ENCODE data around the gene TPH1.

Gene TPH1

GRCh38 chr11:18065572-18065971 is 19.5 kb upstream of the TPH1 start:
- Histone ChIP-seq H3K36me3 (ENCODE audit: insufficient read depth, low read length) (no peaks in the 10 kb centered on the region), H3K9ac (ENCODE audit: low read length) (no peak overlapping the region), H3K4me1 (ENCODE audit: insufficient read depth, low read length) (no peaks in the 10 kb centered on the region), H3K27me3 (ENCODE audit: control insufficient read depth in 1 of 2, insufficient read depth in 2 of 2, low read length in 2 of 2) (no peaks in the 10 kb centered on the region), H3K4me3 (ENCODE audit: low read depth in 1 of 2, low read length in 2 of 2) (no peak overlapping the region), H3K27ac (ENCODE audit: low read depth, low read length) (no peak overlapping the region), H3K9me3 (ENCODE audit: low read length) (no peaks in the 10 kb centered on the region)

GRCh38 chr11:18064450-18065054 is 18.5 kb upstream of the TPH1 start:
- H3K27me3 ChIP-seq (ENCODE audit: control insufficient read depth in 1 of 2, insufficient read depth in 2 of 2, low read length in 2 of 2) = no peaks in the 10 kb centered on the region
- H3K27ac ChIP-seq (ENCODE audit: low read depth, low read length) = no peak overlapping the region
- no peaks in the 10 kb centered on the region for H3K9me3 ChIP-seq (ENCODE audit: low read length)
- H3K9ac ChIP-seq (ENCODE audit: low read length) = no peak overlapping the region
- no peaks in the 10 kb centered on the region for H3K4me1 ChIP-seq (ENCODE audit: insufficient read depth, low read length)
- H3K36me3 ChIP-seq (ENCODE audit: insufficient read depth, low read length) = no peaks in the 10 kb centered on the region
- no peak overlapping the region for H3K4me3 ChIP-seq (ENCODE audit: low read depth in 1 of 2, low read length in 2 of 2)

DNA sequence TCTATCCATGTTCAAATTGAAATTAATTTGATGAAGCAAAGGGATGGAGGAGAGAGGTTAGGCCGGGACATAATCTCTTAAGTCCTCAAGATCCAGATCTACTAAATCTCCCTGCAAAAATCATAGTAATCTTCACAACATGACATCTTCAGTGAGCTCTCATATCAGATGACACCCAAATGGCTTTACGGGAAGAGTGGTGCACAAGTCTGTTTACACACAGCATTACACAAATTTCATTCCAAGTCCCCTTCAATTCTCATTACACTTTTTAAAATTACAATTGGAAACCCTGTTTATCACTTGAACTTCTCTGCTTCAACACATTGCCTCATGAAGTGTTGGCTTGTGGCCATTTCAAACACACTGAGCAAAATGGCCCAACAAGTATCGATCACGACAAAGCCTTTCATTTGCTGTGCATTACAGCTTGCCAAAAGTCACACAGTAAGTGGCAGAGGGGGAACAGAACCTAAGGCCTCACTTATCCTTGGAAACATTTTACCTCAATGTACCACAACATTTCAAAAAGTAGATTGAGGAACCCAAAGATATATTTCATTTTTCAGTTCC is 17.9 kb upstream of the TPH1 start:
- Histone ChIP-seq H3K9ac (ENCODE audit: low read length) (no peak overlapping the region), H3K27me3 (ENCODE audit: control insufficient read depth in 1 of 2, insufficient read depth in 2 of 2, low read length in 2 of 2) (no peaks in the 10 kb centered on the region), H3K36me3 (ENCODE audit: insufficient read depth, low read length) (no peaks in the 10 kb centered on the region), H3K4me3 (ENCODE audit: low read depth in 1 of 2, low read length in 2 of 2) (no peak overlapping the region), H3K4me1 (ENCODE audit: insufficient read depth, low read length) (no peaks in the 10 kb centered on the region), H3K27ac (ENCODE audit: low read depth, low read length) (no peak overlapping the region), H3K9me3 (ENCODE audit: low read length) (no peaks in the 10 kb centered on the region)

- H3K4me3 ChIP-seq (ENCODE audit: low read depth in 1 of 2, low read length in 2 of 2) = no peak overlapping the region
- H3K9me3 ChIP-seq (ENCODE audit: low read length) = no peaks in the 10 kb centered on the region
- no peaks in the 10 kb centered on the region for H3K4me1 ChIP-seq (ENCODE audit: insufficient read depth, low read length)
- no peaks in the 10 kb centered on the region for H3K36me3 ChIP-seq (ENCODE audit: insufficient read depth, low read length)
- no peaks in the 10 kb centered on the region for H3K27me3 ChIP-seq (ENCODE audit: control insufficient read depth in 1 of 2, insufficient read depth in 2 of 2, low read length in 2 of 2)
- H3K27ac ChIP-seq (ENCODE audit: low read depth, low read length) = no peak overlapping the region
- H3K9ac ChIP-seq (ENCODE audit: low read length) = no peak overlapping the region
These were observed 17.1 kb upstream of the TPH1 start for GRCh38 chr11:18063125-18063524.

DNA sequence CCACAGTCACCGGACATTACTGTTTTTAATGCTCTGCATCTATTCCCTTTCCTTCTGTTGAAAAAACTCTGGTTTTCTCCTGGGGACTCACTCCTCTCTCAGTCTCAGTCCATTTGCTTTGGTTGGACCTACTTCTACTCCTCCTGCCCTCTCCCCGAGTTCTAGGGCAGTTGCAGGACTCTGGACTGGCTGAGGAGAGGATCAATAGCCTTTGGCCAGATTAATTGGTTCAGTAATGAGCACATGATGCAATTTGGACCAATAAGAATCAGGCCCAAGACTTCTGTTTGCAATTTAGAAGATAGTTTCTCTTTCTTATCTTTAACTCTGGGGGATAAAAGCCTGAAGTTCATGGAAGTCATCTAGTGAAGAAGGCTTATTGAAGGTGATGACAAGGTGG is 15.3 kb upstream of the TPH1 start:
- Histone ChIP-seq H3K27me3 (ENCODE audit: control insufficient read depth in 1 of 2, insufficient read depth in 2 of 2, low read length in 2 of 2) (no peaks in the 10 kb centered on the region), H3K4me3 (ENCODE audit: low read depth in 1 of 2, low read length in 2 of 2) (no peak overlapping the region), H3K9me3 (ENCODE audit: low read length) (no peaks in the 10 kb centered on the region), H3K9ac (ENCODE audit: low read length) (no peak overlapping the region), H3K4me1 (ENCODE audit: insufficient read depth, low read length) (no peaks in the 10 kb centered on the region), H3K27ac (ENCODE audit: low read depth, low read length) (no peak overlapping the region), H3K36me3 (ENCODE audit: insufficient read depth, low read length) (no peaks in the 10 kb centered on the region)

- no peaks in the 10 kb centered on the region for H3K9me3 ChIP-seq (ENCODE audit: low read length)
- H3K9ac ChIP-seq (ENCODE audit: low read length) = no peak overlapping the region
- no peak overlapping the region for H3K4me3 ChIP-seq (ENCODE audit: low read depth in 1 of 2, low read length in 2 of 2)
- no peaks in the 10 kb centered on the region for H3K4me1 ChIP-seq (ENCODE audit: insufficient read depth, low read length)
- H3K27me3 ChIP-seq (ENCODE audit: control insufficient read depth in 1 of 2, insufficient read depth in 2 of 2, low read length in 2 of 2) = no peaks in the 10 kb centered on the region
- H3K27ac ChIP-seq (ENCODE audit: low read depth, low read length) = no peak overlapping the region
- no peaks in the 10 kb centered on the region for H3K36me3 ChIP-seq (ENCODE audit: insufficient read depth, low read length)
These were observed 10.6 kb upstream of the TPH1 start for GRCh38 chr11:18056561-18057181.

DNA sequence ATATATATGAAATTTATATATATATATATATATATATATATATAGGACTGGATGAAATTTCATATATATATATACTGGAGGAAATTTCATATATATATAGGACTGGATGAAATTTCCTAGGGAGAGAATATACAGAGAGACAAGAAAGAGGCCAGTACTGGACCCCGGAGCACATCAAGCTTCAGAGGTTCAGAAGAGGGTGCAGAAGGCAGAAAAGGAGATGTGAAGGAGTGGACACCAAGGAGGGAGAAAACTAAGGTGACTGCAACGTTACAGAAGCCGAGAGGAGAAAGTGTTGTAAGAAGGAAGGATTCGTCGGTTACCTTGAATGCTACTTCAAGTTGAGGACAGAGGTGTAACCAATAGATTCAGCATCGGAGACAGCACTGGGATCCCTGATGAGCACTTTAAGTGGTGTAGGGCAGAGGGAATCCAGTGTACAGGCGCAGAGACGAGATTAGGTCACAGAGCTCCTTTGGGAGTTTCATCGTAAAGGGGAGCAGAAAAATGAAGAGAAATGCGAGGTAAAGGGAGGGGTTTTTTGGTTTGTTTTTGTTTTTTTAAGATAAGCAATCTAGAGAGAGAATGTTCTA is 8.5 kb upstream of the TPH1 start:
- H3K9ac ChIP-seq (ENCODE audit: low read length) = no peak overlapping the region
- no peaks in the 10 kb centered on the region for H3K9me3 ChIP-seq (ENCODE audit: low read length)
- no peaks in the 10 kb centered on the region for H3K36me3 ChIP-seq (ENCODE audit: insufficient read depth, low read length)
- H3K4me1 ChIP-seq (ENCODE audit: insufficient read depth, low read length) = no peaks in the 10 kb centered on the region
- H3K27ac ChIP-seq (ENCODE audit: low read depth, low read length) = no peak overlapping the region
- H3K4me3 ChIP-seq (ENCODE audit: low read depth in 1 of 2, low read length in 2 of 2) = no peak overlapping the region
- no peaks in the 10 kb centered on the region for H3K27me3 ChIP-seq (ENCODE audit: control insufficient read depth in 1 of 2, insufficient read depth in 2 of 2, low read length in 2 of 2)

DNA sequence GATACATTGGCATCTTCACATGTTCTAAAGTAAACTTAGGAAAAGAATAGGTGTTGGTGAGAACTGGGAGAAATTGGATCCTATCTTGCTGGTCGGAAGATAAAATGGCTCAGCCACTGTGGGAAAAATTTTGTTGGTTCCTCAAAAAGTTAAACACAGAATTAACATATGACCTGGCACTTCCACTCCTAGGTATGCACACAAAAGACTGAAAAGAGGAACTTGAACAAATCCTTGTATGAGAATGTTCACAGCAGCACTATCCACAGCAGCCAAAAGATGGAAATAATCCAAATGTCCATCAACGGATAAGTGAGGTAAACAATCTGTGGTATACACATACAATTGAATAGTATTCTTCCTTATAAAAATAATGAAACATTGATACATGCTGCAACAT is 4.8 kb upstream of the TPH1 start:
- Histone ChIP-seq H3K9ac (ENCODE audit: low read length) (no peak overlapping the region), H3K4me3 (ENCODE audit: low read depth in 1 of 2, low read length in 2 of 2) (no peak overlapping the region), H3K9me3 (ENCODE audit: low read length) (no peaks in the 10 kb centered on the region), H3K4me1 (ENCODE audit: insufficient read depth, low read length) (no peaks in the 10 kb centered on the region), H3K36me3 (ENCODE audit: insufficient read depth, low read length) (no peaks in the 10 kb centered on the region), H3K27ac (ENCODE audit: low read depth, low read length) (no peak overlapping the region), H3K27me3 (ENCODE audit: control insufficient read depth in 1 of 2, insufficient read depth in 2 of 2, low read length in 2 of 2) (peaks cover 9 to 15% of the 10 kb centered on the region in 2 donors)

DNA sequence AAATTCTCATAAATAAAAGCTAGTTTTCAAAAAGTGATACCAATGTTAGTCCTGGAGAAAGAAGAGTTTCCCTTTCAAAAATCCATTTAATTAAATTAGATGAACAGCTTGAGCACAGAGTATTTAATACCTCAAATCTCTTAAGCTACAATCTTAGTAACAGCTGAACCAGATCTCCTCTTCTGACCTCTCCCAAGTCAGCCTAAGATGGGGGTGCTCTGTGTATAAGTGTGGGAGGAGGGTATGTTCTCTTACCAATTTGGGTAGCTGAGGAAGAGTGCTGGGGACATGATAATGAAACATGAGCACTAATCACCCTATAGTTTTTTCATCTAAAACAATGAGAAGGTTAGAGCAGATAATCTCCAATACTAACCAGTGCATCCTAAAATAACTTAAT is 9.6 kb downstream of the TPH1 start:
- H3K9ac ChIP-seq (ENCODE audit: low read length) = no peak overlapping the region
- H3K9me3 ChIP-seq (ENCODE audit: low read length) = no peaks in the 10 kb centered on the region
- no peaks in the 10 kb centered on the region for H3K27me3 ChIP-seq (ENCODE audit: control insufficient read depth in 1 of 2, insufficient read depth in 2 of 2, low read length in 2 of 2)
- H3K36me3 ChIP-seq (ENCODE audit: insufficient read depth, low read length) = no peaks in the 10 kb centered on the region
- no peak overlapping the region for H3K27ac ChIP-seq (ENCODE audit: low read depth, low read length)
- no peak overlapping the region for H3K4me3 ChIP-seq (ENCODE audit: low read depth in 1 of 2, low read length in 2 of 2)
- no peaks in the 10 kb centered on the region for H3K4me1 ChIP-seq (ENCODE audit: insufficient read depth, low read length)

- H3K4me3 ChIP-seq (ENCODE audit: low read depth in 1 of 2, low read length in 2 of 2) = no peak overlapping the region
- H3K27ac ChIP-seq (ENCODE audit: low read depth, low read length) = no peak overlapping the region
These were observed 18.6 kb downstream of the TPH1 start for GRCh38 chr11:18027475-18027874.

GRCh38 chr11:18022419-18022818 is 23.6 kb downstream of the TPH1 start:
- H3K9ac ChIP-seq (ENCODE audit: low read length) = no peak overlapping the region
- no peak overlapping the region for H3K27ac ChIP-seq (ENCODE audit: low read depth, low read length)
- no peaks in the 10 kb centered on the region for H3K27me3 ChIP-seq (ENCODE audit: control insufficient read depth in 1 of 2, insufficient read depth in 2 of 2, low read length in 2 of 2)
- H3K4me3 ChIP-seq (ENCODE audit: low read depth in 1 of 2, low read length in 2 of 2) = no peak overlapping the region
- H3K4me1 ChIP-seq (ENCODE audit: insufficient read depth, low read length) = no peaks in the 10 kb centered on the region
- no peaks in the 10 kb centered on the region for H3K36me3 ChIP-seq (ENCODE audit: insufficient read depth, low read length)
- no peaks in the 10 kb centered on the region for H3K9me3 ChIP-seq (ENCODE audit: low read length)

More at GRCh38 chr11:18027475-18027874, 18.6 kb downstream of the TPH1 start:
- Histone ChIP-seq H3K9me3 (ENCODE audit: low read length) (no peaks in the 10 kb centered on the region), H3K36me3 (ENCODE audit: insufficient read depth, low read length) (no peaks in the 10 kb centered on the region), H3K27me3 (ENCODE audit: control insufficient read depth in 1 of 2, insufficient read depth in 2 of 2, low read length in 2 of 2) (no peaks in the 10 kb centered on the region), H3K9ac (ENCODE audit: low read length) (no peak overlapping the region), H3K4me1 (ENCODE audit: insufficient read depth, low read length) (no peaks in the 10 kb centered on the region)

Data from muscle layer of colon (tissue), 2 donors.